GM18526 (cell line): ENCODE measurements around the gene MSL3B.

ENCODE experiments used
- POLR2A ChIP-seq: IDR thresholded peaks from 3 replicates; pipeline ENCODE4 v1.6.1; 2011; ENCODE audit not compliant: insufficient read length; ENCODE audit errors: extremely low read depth

The MSL3B gene

GRCh38 chr2:233867993-233868532 lies at the start of gene MSL3B:
MSL3B (minus strand) TSS chr2:233868386.
- peak; percentile 51 for TF ChIP-seq POLR2A

GRCh38 chr2:233917116-233917515 lies 48.9 kb upstream of the MSL3B start, which contains the start of gene TRPM8:
TRPM8 (plus strand) TSS chr2:233917373; CDS start chr2:233926538, 9,165 bp downstream.
- TF ChIP-seq POLR2A, result no peak

GRCh38 chr2:233915128-233915527 lies 46.9 kb upstream of the MSL3B start:
- TF ChIP-seq POLR2A, result no peak

- TF ChIP-seq POLR2A, result no peak
These were observed 44.7 kb upstream of the MSL3B start for GRCh38 chr2:233912691-233913423.

GRCh38 chr2:233907627-233908026 lies 39.4 kb upstream of the MSL3B start:
- TF ChIP-seq POLR2A, result no peak

GRCh38 chr2:233905945-233906344 lies 37.8 kb upstream of the MSL3B start:
- no peak for TF ChIP-seq POLR2A

- TF ChIP-seq POLR2A, result no peak
These were observed 33.7 kb upstream of the MSL3B start for GRCh38 chr2:233901884-233902283.

- no peak for TF ChIP-seq POLR2A
These were observed 33.2 kb upstream of the MSL3B start for GRCh38 chr2:233901367-233901766.

- TF ChIP-seq POLR2A, result no peak
These were observed 24.6 kb upstream of the MSL3B start for GRCh38 chr2:233892793-233893192.

- TF ChIP-seq POLR2A, result no peak
These were observed 14.2 kb upstream of the MSL3B start for GRCh38 chr2:233882353-233882752.

GRCh38 chr2:233871432-233871831 lies 3.2 kb upstream of the MSL3B start:
- no peak for TF ChIP-seq POLR2A

- TF ChIP-seq POLR2A, result no peak
These were observed 1.7 kb downstream of the MSL3B start for GRCh38 chr2:233866479-233866878.

GRCh38 chr2:233865838-233866237 lies 2.3 kb downstream of the MSL3B start:
- no peak for TF ChIP-seq POLR2A

GRCh38 chr2:233862261-233862768 lies 5.9 kb downstream of the MSL3B start:
- no peak for TF ChIP-seq POLR2A

- TF ChIP-seq POLR2A, result no peak
These were observed 9.9 kb downstream of the MSL3B start for GRCh38 chr2:233858331-233858730.

GRCh38 chr2:233857511-233858141 lies 10.6 kb downstream of the MSL3B start:
- TF ChIP-seq POLR2A, result no peak

GRCh38 chr2:233856184-233856583 lies 12.0 kb downstream of the MSL3B start:
- no peak for TF ChIP-seq POLR2A

- TF ChIP-seq POLR2A, result no peak
These were observed 12.8 kb downstream of the MSL3B start for GRCh38 chr2:233855345-233855744.
